Measurements from ENCODE around the gene SAFB.

The SAFB gene

GRCh38 chr19:5625641-5626040 is 2.8 kb downstream of the SAFB start:
- in situ Hi-C loops (cut with HindIII; ENCODE audit: low sequenced_read_pairs) = no loop called here
- TF ChIP-seq CTCF (IDR thresholded peaks at IDR 0.05; ENCODE audit: low read depth, low read length) = no peak
- no peak for DNase-seq (ENCODE audit: low read depth, low spot score)
- H3K4me3 ChIP-seq (ENCODE audit: low read depth, low read length) = no peak overlapping the region

GRCh38 chr19:5627395-5627904 is 4.6 kb downstream of the SAFB start:
- DNase-seq (ENCODE audit: low read depth, low spot score) = no peak
- in situ Hi-C loops (cut with HindIII; ENCODE audit: low sequenced_read_pairs) = no loop called here
- no peak overlapping the region for H3K4me3 ChIP-seq (ENCODE audit: low read depth, low read length)
- TF ChIP-seq CTCF (IDR thresholded peaks at IDR 0.05; ENCODE audit: low read depth, low read length) = no peak

GRCh38 chr19:5628461-5628860 is 5.6 kb downstream of the SAFB start:
- no peak for TF ChIP-seq CTCF (IDR thresholded peaks at IDR 0.05; ENCODE audit: low read depth, low read length)
- no peak overlapping the region for H3K4me3 ChIP-seq (ENCODE audit: low read depth, low read length)
- DNase-seq (ENCODE audit: low read depth, low spot score) = peak; percentile 7
- in situ Hi-C loops (cut with HindIII; ENCODE audit: low sequenced_read_pairs) = no loop called here

GRCh38 chr19:5628919-5629481 is 6.1 kb downstream of the SAFB start:
- DNase-seq (ENCODE audit: low read depth, low spot score) = no peak
- in situ Hi-C loops (cut with HindIII; ENCODE audit: low sequenced_read_pairs) = no loop called here
- no peak overlapping the region for H3K4me3 ChIP-seq (ENCODE audit: low read depth, low read length)
- no peak for TF ChIP-seq CTCF (IDR thresholded peaks at IDR 0.05; ENCODE audit: low read depth, low read length)

GRCh38 chr19:5631567-5632240 is 8.8 kb downstream of the SAFB start:
- in situ Hi-C loops (cut with HindIII; ENCODE audit: low sequenced_read_pairs) = no loop called here
- no peak for DNase-seq (ENCODE audit: low read depth, low spot score)
- H3K4me3 ChIP-seq (ENCODE audit: low read depth, low read length) = no peak overlapping the region
- no peak for TF ChIP-seq CTCF (IDR thresholded peaks at IDR 0.05; ENCODE audit: low read depth, low read length)

- in situ Hi-C loops (cut with HindIII; ENCODE audit: low sequenced_read_pairs) = no loop called here
- H3K4me3 ChIP-seq (ENCODE audit: low read depth, low read length) = no peak overlapping the region
- no peak for TF ChIP-seq CTCF (IDR thresholded peaks at IDR 0.05; ENCODE audit: low read depth, low read length)
- no peak for DNase-seq (ENCODE audit: low read depth, low spot score)
Measured at GRCh38 chr19:5632241-5632612, 9.3 kb downstream of the SAFB start.
